Esophagus (tissue), 2 donors: ENCODE measurements around the gene OR52I2. TPM values are rescaled to one million over a fixed set of nuclear protein-coding genes. Genes with fewer than 3 reads are reported as not detected.

Source experiments
- H3K27ac ChIP-seq, 2 donors: one replicate each; pipeline ENCODE4 v1.5.1; 2013; ENCODE audit warnings: low read depth in 2 of 2, mild to moderate bottlenecking in 2 of 2, inconsistent platforms in 1 of 2, low read length in 1 of 2, moderate library complexity in 1 of 2
- H3K27me3 ChIP-seq, 2 donors: one replicate each; pipeline ENCODE4 v1.6.1; 2013; ENCODE audit warnings: low read length in 2 of 2, control low read depth in 1 of 2, mild to moderate bottlenecking in 1 of 2; ENCODE audit not compliant: insufficient read depth in 2 of 2, control insufficient read depth in 1 of 2
- H3K36me3 ChIP-seq, 2 donors: one replicate each; pipeline ENCODE4 v1.6.1; 2013; ENCODE audit warnings: low read length in 1 of 2; ENCODE audit not compliant: control insufficient read depth in 2 of 2, insufficient read depth in 2 of 2
- H3K4me1 ChIP-seq, 2 donors: one replicate each; pipeline ENCODE4 v1.6.1; 2013; ENCODE audit warnings: low read length in 1 of 2; ENCODE audit not compliant: control insufficient read depth in 2 of 2, insufficient read depth in 2 of 2
- H3K4me3 ChIP-seq, 2 donors: one replicate each; pipeline ENCODE4 v1.5.1; 2013; ENCODE audit warnings: low read length in 2 of 2, mild to moderate bottlenecking in 2 of 2, low read depth in 1 of 2, moderate library complexity in 1 of 2
- H3K9me3 ChIP-seq, 2 donors: one replicate each; pipeline ENCODE4 v1.6.1; 2013; ENCODE audit warnings: mild to moderate bottlenecking in 2 of 2, low read depth in 1 of 2, low read length in 1 of 2, moderate library complexity in 1 of 2; ENCODE audit not compliant: control insufficient read depth in 2 of 2, insufficient read depth in 1 of 2
- WGBS, 2 donors: extraction: QIAGEN DNeasy Blood & Tissue Kit; methylation state at CpG; one replicate each; pipeline ENCODE4 v1.1.7; 2013; 5-methylcytosine and 5-hydroxymethylcytosine counted together
- polyA plus RNA-seq, 2 donors: library from polyadenylated mRNA; stranded (reverse); fragments of 200-250 nt; gene quantifications; one replicate each; pipeline ENCODE4 v1.2.3, GENCODE V29; 2013
- donor health status: healthy with polysubstance abuse.
- donor health status: Bipolar disorder and iron deficiency.

Gene OR52I2
- polyA plus RNA-seq, 2 donors = not detected

DNA sequence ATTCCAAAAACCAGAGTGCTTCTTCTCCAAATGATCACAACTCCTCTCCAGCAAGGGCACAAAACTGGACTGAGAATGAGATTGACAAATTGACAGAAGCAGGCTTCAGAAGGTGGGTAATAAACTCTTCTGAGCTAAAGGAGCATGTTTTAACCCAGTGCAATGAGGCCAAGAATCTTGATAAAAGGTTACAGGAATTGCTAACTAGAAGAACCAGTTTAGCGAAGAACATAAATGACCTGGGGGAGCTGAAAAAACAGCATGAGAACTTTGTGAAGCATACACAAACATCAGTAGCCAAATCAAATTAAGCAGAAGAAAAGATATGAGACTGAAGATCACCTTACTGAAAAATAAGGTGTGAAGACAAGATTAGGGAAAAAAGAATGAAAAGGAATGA is 21.1 kb upstream of the OR52I2 start:
- Histone ChIP-seq H3K4me1 (peaks cover 6 to 9% of the 10 kb centered on the region in 2 donors), H3K27ac (no peak overlapping the region)
- 58 to 62% methylated on average over 1 of the region's 1 CpG for WGBS, 2 donors

DNA sequence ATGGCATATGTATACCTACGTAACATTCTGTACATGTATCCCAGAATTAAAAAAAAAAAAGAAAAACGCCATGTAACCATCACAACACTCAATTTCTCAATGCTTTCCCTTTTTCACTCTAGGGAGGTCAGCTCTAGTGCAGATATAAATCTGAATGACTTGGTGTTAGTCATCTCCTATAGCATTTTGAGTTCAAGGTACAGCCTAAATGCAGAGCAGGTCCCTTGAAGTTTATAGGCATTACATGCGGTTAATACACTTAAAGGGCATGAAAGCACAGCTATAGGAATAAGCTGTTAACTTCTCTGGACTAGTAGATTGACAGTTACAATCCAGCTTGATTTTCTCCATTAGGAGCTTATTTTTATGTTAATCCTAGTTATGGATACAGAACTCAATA is 16.2 kb upstream of the OR52I2 start:
- no peaks in the 10 kb centered on the region for H3K27me3 ChIP-seq
- WGBS, 2 donors = 91% methylated on average over 3 of the region's 3 CpGs
- H3K36me3 ChIP-seq = no peaks in the 10 kb centered on the region
- no peak overlapping the region for H3K27ac ChIP-seq
- H3K9me3 ChIP-seq = no peaks in the 10 kb centered on the region
- H3K4me3 ChIP-seq = no peak overlapping the region
- no peaks in the 10 kb centered on the region for H3K4me1 ChIP-seq

More for the DNA sequence above, 21.1 kb upstream of the OR52I2 start:
- no peaks in the 10 kb centered on the region for H3K36me3 ChIP-seq
- H3K9me3 ChIP-seq = no peaks in the 10 kb centered on the region
- H3K4me3 ChIP-seq = no peak overlapping the region
- H3K27me3 ChIP-seq = no peaks in the 10 kb centered on the region

DNA sequence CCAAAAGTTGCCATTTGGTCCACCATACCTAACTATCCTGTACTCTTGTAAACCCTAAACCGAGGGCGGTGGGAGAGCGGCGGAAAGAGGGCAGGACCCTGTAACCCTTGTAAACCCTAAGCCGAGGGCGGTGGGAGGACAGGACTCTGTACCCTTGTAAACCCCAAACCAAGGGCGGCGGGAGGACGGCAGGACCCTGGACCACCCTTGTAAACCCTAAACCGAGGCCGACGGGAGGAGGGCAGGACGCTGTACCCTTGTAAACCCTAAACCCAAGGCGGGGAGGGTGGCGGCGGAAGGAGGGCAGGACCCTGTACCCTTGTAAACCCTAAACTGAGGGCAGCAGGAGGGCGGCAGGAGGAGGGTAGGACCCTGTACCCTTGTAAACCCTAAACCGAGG is 12.5 kb upstream of the OR52I2 start:
- H3K27me3 ChIP-seq = no peaks in the 10 kb centered on the region
- 92 to 95% methylated on average over 18 of the region's 18 CpGs for WGBS, 2 donors
- no peaks in the 10 kb centered on the region for H3K36me3 ChIP-seq

DNA sequence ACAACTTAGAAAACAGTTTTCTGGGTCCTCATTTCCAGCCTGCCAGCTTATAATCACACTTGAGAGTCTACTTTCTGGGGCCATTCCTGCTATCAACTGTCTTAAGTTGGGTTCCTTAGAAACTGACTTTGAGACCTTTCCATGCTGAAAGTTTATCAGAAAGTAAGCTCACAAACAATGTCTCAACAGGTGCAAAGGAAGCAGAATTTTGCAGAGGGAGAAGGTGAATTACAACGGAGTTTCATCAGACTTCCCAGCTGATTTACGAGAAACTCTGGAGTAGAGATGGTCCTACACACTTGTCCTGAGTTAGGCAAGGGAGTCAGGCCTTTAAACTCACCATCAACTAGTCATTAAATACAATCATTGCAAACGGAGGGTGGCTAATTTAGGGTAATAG is 4.7 kb upstream of the OR52I2 start:
- no peaks in the 10 kb centered on the region for H3K4me1 ChIP-seq
- WGBS, 2 donors = 66 to 75% methylated on average over 3 of the region's 3 CpGs
- no peak overlapping the region for H3K4me3 ChIP-seq
- no peaks in the 10 kb centered on the region for H3K27me3 ChIP-seq
- H3K27ac ChIP-seq = no peak overlapping the region
- H3K36me3 ChIP-seq = no peaks in the 10 kb centered on the region
- no peaks in the 10 kb centered on the region for H3K9me3 ChIP-seq

More for the DNA sequence above, 12.5 kb upstream of the OR52I2 start:
- H3K9me3 ChIP-seq = no peaks in the 10 kb centered on the region
- no peak overlapping the region for H3K27ac ChIP-seq
- H3K4me1 ChIP-seq = no peaks in the 10 kb centered on the region
- no peak overlapping the region for H3K4me3 ChIP-seq

DNA sequence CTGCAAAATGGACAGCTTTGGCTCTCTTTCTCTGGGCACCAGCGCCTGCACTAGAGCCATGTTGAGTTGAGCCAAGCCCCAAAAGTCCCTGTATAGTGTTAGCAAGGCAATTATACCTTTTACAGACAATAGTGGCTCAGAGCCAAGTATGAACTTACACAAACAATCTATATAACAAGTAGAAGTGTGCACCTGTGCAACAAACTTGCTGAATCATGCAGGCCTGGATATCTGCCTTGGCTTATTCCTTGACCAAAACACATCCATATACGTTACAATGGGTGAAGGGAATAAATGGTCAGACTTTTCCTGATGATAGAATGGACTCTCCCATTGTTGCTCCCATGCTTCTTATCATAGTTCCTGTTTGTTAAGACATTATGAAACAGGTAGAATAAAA is 3.8 kb upstream of the OR52I2 start:
- Histone ChIP-seq H3K4me3 (no peak overlapping the region), H3K27ac (no peak overlapping the region), H3K4me1 (no peaks in the 10 kb centered on the region), H3K36me3 (no peaks in the 10 kb centered on the region), H3K9me3 (no peaks in the 10 kb centered on the region), H3K27me3 (no peaks in the 10 kb centered on the region)
- WGBS, 2 donors = 45 to 68% methylated on average over 2 of the region's 2 CpGs

DNA sequence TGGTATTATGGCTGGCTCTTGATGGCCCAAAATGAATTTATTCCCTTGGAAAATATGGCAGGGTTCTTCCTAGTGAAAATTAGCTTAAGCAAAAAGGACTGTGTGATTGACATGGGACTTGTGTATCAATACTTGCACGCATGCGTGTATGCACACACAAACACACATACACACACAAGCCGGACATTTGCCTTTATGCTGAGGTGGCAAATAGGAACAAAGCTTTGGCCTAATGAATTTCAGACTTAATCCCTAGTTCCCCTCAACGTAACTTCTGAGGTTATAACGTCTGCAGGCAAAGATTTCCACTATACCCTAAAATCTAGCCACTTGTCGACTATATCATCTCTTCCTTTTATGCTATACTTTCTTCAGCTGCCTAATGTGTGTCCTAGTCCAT is 2.9 kb upstream of the OR52I2 start:
- Histone ChIP-seq H3K27ac (no peak overlapping the region), H3K27me3 (no peaks in the 10 kb centered on the region), H3K9me3 (no peaks in the 10 kb centered on the region), H3K4me3 (no peak overlapping the region), H3K36me3 (no peaks in the 10 kb centered on the region), H3K4me1 (no peaks in the 10 kb centered on the region)
- 81 to 88% methylated on average over 6 of the region's 6 CpGs for WGBS, 2 donors

DNA sequence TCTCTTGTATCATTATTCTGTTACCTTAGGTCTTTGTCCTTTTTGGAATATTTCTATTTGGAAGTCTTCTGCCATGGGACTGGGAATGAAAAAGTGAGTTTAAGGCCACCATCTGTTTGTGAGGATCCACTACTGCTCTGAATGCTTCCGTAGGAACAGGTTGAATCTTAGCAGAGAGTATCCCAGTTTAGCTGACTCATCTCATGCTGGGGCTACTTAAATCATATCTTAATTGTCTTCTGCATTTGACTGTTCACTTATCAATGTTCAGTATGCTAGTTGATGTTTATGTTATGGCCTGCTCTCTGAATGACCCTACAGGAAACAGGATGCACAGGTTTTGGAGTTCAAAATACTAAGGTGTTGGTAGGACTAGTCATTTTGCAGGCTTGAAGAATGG is 1.4 kb upstream of the OR52I2 start:
- H3K4me1 ChIP-seq = no peaks in the 10 kb centered on the region
- H3K36me3 ChIP-seq = no peaks in the 10 kb centered on the region
- no peak overlapping the region for H3K27ac ChIP-seq
- H3K27me3 ChIP-seq = no peaks in the 10 kb centered on the region
- no peaks in the 10 kb centered on the region for H3K9me3 ChIP-seq
- 86 to 92% methylated on average over 1 of the region's 1 CpG for WGBS, 2 donors
- no peak overlapping the region for H3K4me3 ChIP-seq

DNA sequence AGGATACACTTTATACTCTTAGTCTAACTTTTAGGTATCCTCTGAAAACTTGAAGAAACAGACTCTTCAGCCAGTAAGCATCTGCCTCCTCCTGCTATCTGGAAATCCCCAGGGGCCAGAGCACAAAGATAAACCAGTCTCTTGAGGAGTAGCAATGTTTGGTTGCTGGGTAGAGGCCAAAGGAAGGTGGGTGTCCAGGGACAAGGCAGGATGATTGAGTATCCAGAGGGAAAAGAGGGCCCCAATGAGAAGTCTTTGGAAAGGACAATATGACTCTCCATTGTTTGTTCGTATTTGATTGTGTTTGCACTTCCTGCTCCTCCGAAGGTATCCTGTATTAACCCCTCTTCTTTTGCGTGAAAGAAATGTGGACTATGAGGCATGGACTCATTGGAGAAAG is 7.5 kb downstream of the OR52I2 start:
- WGBS, 2 donors = 51 to 64% methylated on average over 3 of the region's 3 CpGs
- H3K36me3 ChIP-seq = no peaks in the 10 kb centered on the region
- no peaks in the 10 kb centered on the region for H3K9me3 ChIP-seq
- no peak overlapping the region for H3K4me3 ChIP-seq
- H3K27me3 ChIP-seq = peaks cover 0 to 2% of the 10 kb centered on the region in 2 donors
- H3K27ac ChIP-seq = no peak overlapping the region
- H3K4me1 ChIP-seq = no peaks in the 10 kb centered on the region

DNA sequence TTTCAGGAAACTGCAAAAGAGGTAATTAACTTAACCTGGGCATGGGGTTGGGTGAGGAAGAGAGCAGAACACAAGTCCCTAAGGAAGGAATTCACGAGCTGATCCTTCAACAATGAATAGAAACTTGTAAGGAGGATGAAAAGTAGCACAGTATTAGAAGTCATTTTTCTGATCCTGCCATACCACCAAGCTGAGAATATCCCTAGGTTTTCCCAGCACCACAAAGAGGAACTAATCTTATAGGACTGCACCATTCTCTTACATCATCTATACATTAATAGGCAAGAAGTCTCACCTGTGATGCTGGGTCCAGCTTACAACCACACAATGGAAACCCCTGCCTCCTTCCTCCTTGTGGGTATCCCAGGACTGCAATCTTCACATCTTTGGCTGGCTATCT is 12.2 kb downstream of the OR52I2 start, which contains the start of gene OR52I1:
Gene OR52I1, plus strand, starts transcription at position 301 of the 400 bp plus-strand sequence. Its CDS starts 0 bp downstream, at position 301.
- Histone ChIP-seq H3K27ac (no peak within 1 kb of the TSS), H3K36me3 (peaks cover 5 to 6% of the 10 kb centered on the region in 2 donors), H3K4me3 (no peak within 1 kb of the TSS), H3K27me3 (no peaks in the 10 kb centered on the region), H3K4me1 (no peaks in the 10 kb centered on the region), H3K9me3 (no peaks in the 10 kb centered on the region)
- WGBS, 2 donors = 69 to 86% methylated on average over 1 of the region's 1 CpG

DNA sequence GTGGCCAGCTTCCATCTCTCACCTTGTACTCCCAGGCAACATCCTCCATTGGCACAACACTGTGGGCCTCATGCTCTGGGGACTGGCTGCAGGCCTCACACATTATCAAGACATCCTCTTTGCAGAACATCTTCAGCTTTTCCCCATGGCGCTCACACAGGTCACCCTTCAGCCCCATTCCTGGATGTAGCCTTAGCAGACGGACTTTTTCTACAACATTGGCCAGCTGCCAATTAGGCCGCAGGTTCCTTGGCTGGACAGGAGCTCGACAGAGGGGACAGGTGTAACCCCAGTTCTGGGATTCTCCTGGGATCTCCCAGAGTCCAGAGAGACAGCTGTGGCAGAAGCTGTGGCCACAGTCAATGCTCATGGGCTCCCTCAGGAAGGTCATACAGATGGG is 23.5 kb downstream of the OR52I2 start:
- H3K27me3 ChIP-seq = no peaks in the 10 kb centered on the region
- H3K9me3 ChIP-seq = no peaks in the 10 kb centered on the region
- H3K4me1 ChIP-seq = peaks cover 0 to 3% of the 10 kb centered on the region in 2 donors
- no peak overlapping the region for H3K4me3 ChIP-seq
- peaks cover 23 to 32% of the 10 kb centered on the region in 2 donors for H3K36me3 ChIP-seq
- 92 to 94% methylated on average over 4 of the region's 4 CpGs for WGBS, 2 donors
- H3K27ac ChIP-seq = no peak overlapping the region
